Effector memory CD8-positive, alpha-beta T cell (primary cell): Measurements from ENCODE around the gene TMEM140.

Experiments
- ATAC-seq: fragments of 150-1000 bp; cut with Tn5 transposase; replicated peaks from 2 replicates; pipeline ENCODE4 v1.10.0; 2021; ENCODE audit warnings: mild to moderate bottlenecking, moderate library complexity
- DNase-seq, 3 experiments: peaks; one replicate each; pipeline ENCODE4 v3.0.0; 2021
- H3K27ac Mint-ChIP-seq, 2 donors: one replicate each; pipeline ENCODE4 v1.8.0; 2022; ENCODE audit warnings: mild to moderate bottlenecking in 2 of 2, mixed read lengths in 2 of 2, moderate library complexity in 2 of 2
- H3K27me3 Mint-ChIP-seq, 2 donors: one replicate each; pipeline ENCODE4 v1.8.0; 2022; ENCODE audit warnings: mixed read lengths in 2 of 2
- H3K36me3 Mint-ChIP-seq: one replicate; pipeline ENCODE4 v1.8.0; 2022; ENCODE audit warnings: mild to moderate bottlenecking, moderate library complexity, mixed read lengths; ENCODE audit not compliant: insufficient read depth
- H3K4me1 Mint-ChIP-seq, 2 donors: one replicate each; pipeline ENCODE4 v1.8.0; 2022; ENCODE audit warnings: low read depth in 2 of 2, mixed read lengths in 2 of 2
- H3K4me3 Mint-ChIP-seq, 2 donors: one replicate each; pipeline ENCODE4 v1.8.0; 2022; ENCODE audit warnings: mild to moderate bottlenecking in 2 of 2, mixed read lengths in 2 of 2, moderate library complexity in 2 of 2
- H3K9me3 Mint-ChIP-seq, 2 donors: one replicate each; pipeline ENCODE4 v1.8.0; 2022; ENCODE audit warnings: mixed read lengths in 2 of 2

The TMEM140 gene

DNA sequence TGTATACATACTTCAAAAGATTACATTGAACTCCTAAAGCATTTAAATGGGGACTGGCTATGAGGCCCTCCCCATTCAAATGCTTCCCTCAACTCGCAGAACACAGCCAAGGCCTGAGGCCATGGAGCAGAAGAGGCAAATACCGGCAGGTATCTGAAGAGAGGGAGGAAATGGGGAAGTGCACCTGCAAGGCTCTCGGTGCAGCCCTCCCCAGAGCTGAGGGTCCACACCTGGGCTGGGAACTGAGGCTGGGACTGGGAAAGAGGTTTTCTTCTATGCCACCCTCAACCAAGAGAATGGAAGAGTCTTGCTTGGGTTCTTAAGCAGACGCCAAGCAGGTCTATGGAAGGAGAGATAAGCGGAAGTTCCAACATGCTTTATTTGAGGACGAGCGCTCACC lies 35.6 kb downstream of the TMEM140 start:
- Mint-ChIP-seq H3K9me3 (peaks cover 0 to 4% of the 10 kb centered on the region in 2 donors), H3K36me3 (peaks cover 36% of the 10 kb centered on the region), H3K4me1 (no peaks in the 10 kb centered on the region)

DNA sequence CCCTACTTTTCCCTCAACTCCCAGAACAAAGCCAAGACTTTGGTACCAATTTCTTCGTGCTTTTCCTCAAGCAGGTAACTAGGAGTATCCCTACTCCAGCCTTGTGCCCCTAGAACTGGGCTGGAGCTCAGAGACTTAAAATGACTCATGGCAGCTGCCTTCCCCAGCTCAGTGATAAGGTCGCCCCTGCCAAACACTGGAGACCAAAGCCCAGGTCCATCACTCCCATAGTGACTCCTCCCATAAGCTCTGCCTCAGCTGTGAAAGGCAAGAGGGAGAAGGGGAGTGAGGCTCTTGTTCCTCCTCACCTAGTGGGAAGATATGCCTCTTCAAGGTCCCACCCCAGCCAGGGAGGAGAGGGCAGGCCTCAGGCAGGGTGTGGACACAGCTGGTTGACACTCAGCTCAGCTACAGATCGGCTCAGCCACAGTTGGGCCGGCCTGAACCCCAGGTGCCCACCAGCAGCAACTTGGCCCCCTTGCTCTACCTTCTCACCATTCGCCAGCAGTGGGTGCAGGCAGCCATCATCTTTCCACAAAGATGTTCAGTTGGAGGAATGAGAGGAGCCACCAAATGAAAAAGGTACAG lies 36.5 kb downstream of the TMEM140 start:
- no peak overlapping the region for H3K4me3 Mint-ChIP-seq
- no peaks in the 10 kb centered on the region for H3K4me1 Mint-ChIP-seq
- peaks cover 41% of the 10 kb centered on the region for H3K36me3 Mint-ChIP-seq
- DNase-seq, result no peak
- no peak overlapping the region for H3K27ac Mint-ChIP-seq
- peaks cover 0 to 4% of the 10 kb centered on the region in 2 donors for H3K9me3 Mint-ChIP-seq
- no peak for ATAC-seq
- H3K27me3 Mint-ChIP-seq, result no peaks in the 10 kb centered on the region

More for the DNA sequence above, 35.6 kb downstream of the TMEM140 start:
- Mint-ChIP-seq H3K27me3 (no peaks in the 10 kb centered on the region), H3K4me3 (no peak overlapping the region), H3K27ac (no peak overlapping the region)
- no peak for DNase-seq
- ATAC-seq, result no peak

DNA sequence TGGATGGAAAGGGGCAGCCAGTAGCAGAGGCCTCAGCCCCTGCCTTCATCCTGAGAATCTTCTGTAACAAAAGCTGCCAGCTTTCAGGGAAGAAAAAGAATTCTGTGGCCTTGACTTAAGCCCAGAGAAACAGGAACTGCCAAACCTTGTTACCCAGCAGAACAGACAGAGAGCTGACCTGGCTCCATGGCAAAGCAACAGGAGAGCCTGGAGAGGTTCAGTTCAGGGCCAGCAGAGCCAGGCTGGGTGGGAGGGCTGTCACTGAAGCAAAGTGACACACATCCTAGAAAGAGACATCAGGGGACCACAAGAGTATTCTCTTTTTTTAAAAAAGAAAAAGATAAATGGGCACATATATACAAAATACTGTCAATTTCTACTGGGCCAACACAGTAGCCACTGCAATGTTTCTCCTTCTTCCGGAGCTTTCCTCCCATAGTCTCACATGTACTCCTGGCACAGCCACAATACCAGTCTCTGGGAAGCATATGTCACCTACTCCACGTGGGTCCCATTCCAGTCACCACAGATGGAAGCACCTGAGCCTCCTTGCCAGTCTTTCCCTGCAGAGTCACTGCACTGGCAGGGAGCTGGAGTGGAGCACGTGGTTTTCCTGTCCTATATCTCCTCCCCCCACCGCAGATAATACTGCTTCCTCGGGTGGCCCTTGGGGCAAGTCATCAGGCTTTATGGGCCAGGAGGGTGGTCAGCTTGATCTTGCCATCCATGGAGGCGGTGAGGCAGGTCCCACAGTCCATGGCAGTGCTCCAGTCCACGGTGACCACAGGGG lies 37.8 kb downstream of the TMEM140 start:
- peaks cover 0 to 4% of the 10 kb centered on the region in 2 donors for H3K9me3 Mint-ChIP-seq
- H3K36me3 Mint-ChIP-seq, result peaks cover 54% of the 10 kb centered on the region
- H3K27me3 Mint-ChIP-seq, result no peaks in the 10 kb centered on the region
- H3K4me3 Mint-ChIP-seq, result no peak overlapping the region
- DNase-seq, result no peak
- ATAC-seq, result no peak
- no peaks in the 10 kb centered on the region for H3K4me1 Mint-ChIP-seq
- H3K27ac Mint-ChIP-seq, result peak overlapping the region; percentile 35 to 60

DNA sequence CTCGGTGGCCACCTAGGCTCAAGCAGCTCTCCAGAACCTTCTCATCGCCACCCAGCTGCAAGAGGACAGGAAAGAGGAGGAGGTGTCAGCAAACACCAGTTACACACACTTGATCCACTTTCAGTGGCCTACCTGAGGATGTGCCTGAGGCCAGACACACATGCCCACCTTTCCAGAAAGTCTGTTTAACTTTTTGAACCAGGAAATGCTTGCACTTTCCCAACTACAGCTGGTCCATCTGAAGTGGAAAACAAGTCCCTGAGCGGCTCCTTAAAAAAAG lies 38.3 kb downstream of the TMEM140 start:
- DNase-seq, result no peak
- Mint-ChIP-seq H3K36me3 (peaks cover 55% of the 10 kb centered on the region), H3K27ac (peak overlapping the region in 1 of 2 donors; percentile 35), H3K4me3 (no peak overlapping the region), H3K4me1 (no peaks in the 10 kb centered on the region), H3K9me3 (peaks cover 0 to 4% of the 10 kb centered on the region in 2 donors), H3K27me3 (no peaks in the 10 kb centered on the region)
- ATAC-seq, result no peak

DNA sequence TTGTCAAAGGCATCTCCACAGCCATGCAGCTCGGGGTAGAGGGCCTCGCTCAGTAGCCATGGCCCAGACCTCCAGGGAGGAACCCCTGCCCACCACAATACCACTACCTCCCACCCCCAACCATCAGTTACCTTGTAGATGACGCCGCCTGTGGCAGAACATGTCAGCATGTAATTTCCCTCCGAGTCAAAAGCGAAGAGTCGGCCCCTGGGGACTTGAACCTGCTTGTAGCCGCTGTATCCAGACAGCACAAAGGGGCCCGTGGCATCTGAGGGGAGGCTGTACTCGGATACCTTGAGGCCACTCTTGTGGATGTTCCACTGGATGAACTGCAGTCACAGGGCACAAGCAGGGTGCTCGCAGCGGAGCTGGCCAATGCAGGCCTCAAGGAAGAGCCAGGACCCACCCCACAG lies 39.0 kb downstream of the TMEM140 start:
- no peak overlapping the region for H3K4me3 Mint-ChIP-seq
- no peaks in the 10 kb centered on the region for H3K27me3 Mint-ChIP-seq
- no peak for ATAC-seq
- DNase-seq, result no peak
- no peak overlapping the region for H3K27ac Mint-ChIP-seq
- peaks cover 0 to 4% of the 10 kb centered on the region in 2 donors for H3K9me3 Mint-ChIP-seq
- H3K4me1 Mint-ChIP-seq, result no peaks in the 10 kb centered on the region
- H3K36me3 Mint-ChIP-seq, result peaks cover 57% of the 10 kb centered on the region

DNA sequence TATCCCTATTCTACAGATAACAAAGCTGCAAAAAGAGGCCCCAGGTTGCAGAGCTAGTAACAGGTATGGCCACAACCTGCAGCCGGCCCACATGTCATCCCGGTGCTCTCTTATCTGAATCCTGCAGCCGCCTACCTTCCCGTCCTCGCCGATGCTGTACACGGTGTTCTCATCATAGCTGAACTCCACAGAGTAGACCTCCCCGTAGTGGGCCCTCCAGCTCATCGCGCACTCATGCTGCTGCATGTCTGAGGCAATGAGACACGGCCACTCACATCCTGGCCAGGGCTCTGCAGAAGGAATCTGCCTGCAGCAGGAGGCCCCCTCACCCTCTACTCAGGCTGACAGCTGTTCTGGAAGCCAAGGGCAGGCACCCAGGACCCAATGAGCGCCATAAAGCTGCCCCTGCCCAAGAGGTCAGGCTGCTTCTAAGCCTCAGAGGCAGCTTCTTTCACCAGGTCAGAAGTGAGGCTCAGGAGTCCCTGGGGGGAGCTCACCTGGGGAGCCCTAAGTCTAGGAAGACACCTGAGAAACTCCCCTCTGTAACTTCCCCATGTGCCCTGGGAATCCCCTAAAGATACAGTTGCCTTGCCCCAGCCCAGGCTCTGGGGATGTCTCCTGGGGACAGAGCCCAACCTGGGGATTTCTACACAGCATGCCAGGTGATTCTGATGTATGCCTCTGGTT lies 40.6 kb downstream of the TMEM140 start:
- H3K27me3 Mint-ChIP-seq, result no peaks in the 10 kb centered on the region
- peak overlapping the region in 1 of 2 donors; percentile 70 for H3K27ac Mint-ChIP-seq
- no peak overlapping the region for H3K4me3 Mint-ChIP-seq
- H3K9me3 Mint-ChIP-seq, result no peaks in the 10 kb centered on the region
- no peak for ATAC-seq
- no peaks in the 10 kb centered on the region for H3K4me1 Mint-ChIP-seq
- no peak for DNase-seq
- H3K36me3 Mint-ChIP-seq, result peaks cover 56% of the 10 kb centered on the region

DNA sequence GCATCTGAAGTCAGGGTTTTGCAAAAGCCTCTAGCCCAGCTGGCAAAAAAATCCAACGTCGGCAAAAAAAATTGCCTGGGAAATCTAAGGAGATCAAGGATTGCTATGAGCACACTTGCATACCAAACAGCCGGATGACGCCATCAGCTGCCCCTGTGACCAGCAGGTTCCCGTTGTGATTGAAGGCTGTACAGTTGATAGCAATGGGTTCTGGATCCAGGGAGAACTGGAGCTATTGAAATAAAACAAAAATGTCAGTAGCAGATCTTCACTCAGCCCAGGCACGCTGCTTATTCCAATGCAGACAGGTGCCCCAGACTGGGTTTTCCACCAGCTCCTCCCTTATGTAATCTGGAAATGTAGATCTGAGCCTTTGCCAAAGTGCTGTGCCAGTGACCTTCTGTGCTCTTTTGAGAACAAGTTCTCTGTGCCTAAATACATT lies 41.4 kb downstream of the TMEM140 start:
- ATAC-seq, result no peak
- no peak for DNase-seq
- Mint-ChIP-seq H3K9me3 (no peaks in the 10 kb centered on the region), H3K36me3 (peaks cover 59% of the 10 kb centered on the region), H3K4me1 (no peaks in the 10 kb centered on the region), H3K27me3 (no peaks in the 10 kb centered on the region), H3K4me3 (no peak overlapping the region), H3K27ac (peak overlapping the region in 1 of 2 donors; percentile 42)

DNA sequence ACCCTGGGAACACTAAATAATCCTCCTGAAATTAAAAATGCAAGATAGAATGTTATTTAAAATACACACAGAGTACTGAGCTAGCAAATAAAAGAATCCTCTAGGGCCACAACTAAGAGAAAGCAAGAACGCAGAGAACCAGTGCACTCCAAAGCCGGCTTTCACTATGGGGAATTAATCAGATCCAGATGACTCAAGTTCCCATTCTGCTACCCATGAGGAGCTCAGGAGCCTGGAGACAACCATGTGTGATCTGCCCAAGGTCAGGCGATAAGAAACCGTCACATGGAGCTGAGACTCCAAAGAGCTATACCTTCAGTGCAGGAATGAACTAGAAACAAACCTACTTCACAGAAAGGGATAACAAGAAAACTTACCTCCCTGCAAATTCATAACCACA lies 42.1 kb downstream of the TMEM140 start:
- ATAC-seq, result no peak
- peaks cover 62% of the 10 kb centered on the region for H3K36me3 Mint-ChIP-seq
- peak overlapping the region in 1 of 2 donors; percentile 42 for H3K27ac Mint-ChIP-seq
- DNase-seq, result no peak
- no peaks in the 10 kb centered on the region for H3K27me3 Mint-ChIP-seq
- H3K9me3 Mint-ChIP-seq, result no peaks in the 10 kb centered on the region
- H3K4me3 Mint-ChIP-seq, result no peak overlapping the region
- no peaks in the 10 kb centered on the region for H3K4me1 Mint-ChIP-seq

DNA sequence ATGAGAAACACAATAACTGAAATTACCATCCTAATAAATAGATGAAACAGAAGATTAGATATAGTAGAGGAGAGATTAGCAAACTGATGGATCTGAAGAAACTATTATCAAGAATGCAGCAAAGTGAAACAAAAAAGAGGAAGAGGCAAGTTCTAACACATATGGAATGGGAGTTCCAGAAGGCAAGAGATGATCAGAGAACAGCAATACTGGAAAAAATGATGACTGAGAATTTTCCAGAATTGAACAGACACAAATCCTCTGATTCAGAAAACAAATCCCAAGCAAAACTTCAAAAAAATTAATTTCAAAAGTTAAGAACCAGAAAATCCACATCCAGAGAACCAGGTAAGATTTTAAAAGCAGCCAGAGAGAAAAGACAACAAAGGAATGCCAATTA lies 42.8 kb downstream of the TMEM140 start:
- H3K27ac Mint-ChIP-seq, result no peak overlapping the region
- peaks cover 61% of the 10 kb centered on the region for H3K36me3 Mint-ChIP-seq
- H3K9me3 Mint-ChIP-seq, result no peaks in the 10 kb centered on the region

DNA sequence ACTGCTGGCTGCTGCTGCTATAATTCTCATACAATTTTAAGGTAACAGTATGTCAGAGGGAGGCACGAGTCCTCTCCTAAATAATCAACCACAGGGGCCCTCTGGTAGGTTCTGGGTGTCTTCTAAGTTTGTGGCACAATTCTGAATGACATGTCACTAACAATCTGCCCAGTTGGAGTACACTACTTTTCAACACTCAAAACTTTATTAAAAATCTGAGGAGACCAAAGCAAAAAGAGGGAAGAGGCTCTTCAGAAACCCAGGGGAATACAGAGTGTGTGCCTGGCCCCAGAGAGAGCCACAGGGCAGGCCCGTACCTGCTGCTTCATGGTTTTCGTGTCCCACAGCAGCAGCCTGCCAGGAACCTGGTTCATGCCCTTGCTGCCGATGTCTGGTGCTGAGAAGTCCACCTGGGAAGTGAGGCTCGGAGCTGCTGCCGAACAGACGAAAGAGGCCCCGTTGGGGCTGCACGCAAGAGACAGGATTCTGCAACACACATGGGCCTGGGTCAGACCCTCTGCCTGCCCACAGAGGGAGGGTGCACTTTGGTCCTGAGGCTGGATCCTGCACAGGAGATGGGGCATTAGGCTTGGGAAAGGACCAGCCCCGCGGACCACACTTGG lies 45.2 kb downstream of the TMEM140 start:
- Mint-ChIP-seq H3K36me3 (peaks cover 58% of the 10 kb centered on the region), H3K4me1 (no peaks in the 10 kb centered on the region), H3K9me3 (no peaks in the 10 kb centered on the region), H3K27me3 (no peaks in the 10 kb centered on the region), H3K4me3 (no peak overlapping the region), H3K27ac (peak overlapping the region; percentile 33 to 51)
- DNase-seq (no peak), ATAC-seq (no peak)

More for the DNA sequence above, 42.8 kb downstream of the TMEM140 start:
- no peaks in the 10 kb centered on the region for H3K27me3 Mint-ChIP-seq
- H3K4me3 Mint-ChIP-seq, result no peak overlapping the region
- no peak for ATAC-seq
- no peaks in the 10 kb centered on the region for H3K4me1 Mint-ChIP-seq
- no peak for DNase-seq

DNA sequence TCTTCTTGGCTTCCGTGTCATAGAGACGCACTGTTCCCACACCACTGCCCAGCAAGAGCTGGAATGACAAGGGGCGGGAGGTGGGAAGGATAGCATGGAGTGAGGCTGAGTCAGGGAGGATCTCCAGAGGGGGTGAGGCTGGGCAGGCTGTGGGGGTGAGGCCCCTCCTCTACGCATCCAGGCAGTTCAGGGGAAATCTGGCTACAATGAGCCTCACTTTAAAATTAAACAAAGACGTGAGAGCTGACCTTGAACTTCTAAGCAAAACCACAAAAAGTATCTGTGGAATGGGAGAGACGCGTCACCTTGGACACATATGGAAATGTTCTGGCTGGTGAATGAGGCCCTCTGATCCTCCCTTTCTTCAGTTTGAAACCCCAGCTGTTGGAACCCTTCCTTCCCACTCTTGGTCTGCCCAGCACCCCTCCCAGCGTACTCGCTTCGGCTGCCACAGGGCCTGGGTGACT lies 45.8 kb downstream of the TMEM140 start:
- Mint-ChIP-seq H3K27ac (peak overlapping the region in 1 of 2 donors; percentile 30), H3K4me3 (no peak overlapping the region), H3K27me3 (no peaks in the 10 kb centered on the region), H3K36me3 (peaks cover 52% of the 10 kb centered on the region), H3K4me1 (no peaks in the 10 kb centered on the region), H3K9me3 (no peaks in the 10 kb centered on the region)
- no peak for ATAC-seq
- no peak for DNase-seq

DNA sequence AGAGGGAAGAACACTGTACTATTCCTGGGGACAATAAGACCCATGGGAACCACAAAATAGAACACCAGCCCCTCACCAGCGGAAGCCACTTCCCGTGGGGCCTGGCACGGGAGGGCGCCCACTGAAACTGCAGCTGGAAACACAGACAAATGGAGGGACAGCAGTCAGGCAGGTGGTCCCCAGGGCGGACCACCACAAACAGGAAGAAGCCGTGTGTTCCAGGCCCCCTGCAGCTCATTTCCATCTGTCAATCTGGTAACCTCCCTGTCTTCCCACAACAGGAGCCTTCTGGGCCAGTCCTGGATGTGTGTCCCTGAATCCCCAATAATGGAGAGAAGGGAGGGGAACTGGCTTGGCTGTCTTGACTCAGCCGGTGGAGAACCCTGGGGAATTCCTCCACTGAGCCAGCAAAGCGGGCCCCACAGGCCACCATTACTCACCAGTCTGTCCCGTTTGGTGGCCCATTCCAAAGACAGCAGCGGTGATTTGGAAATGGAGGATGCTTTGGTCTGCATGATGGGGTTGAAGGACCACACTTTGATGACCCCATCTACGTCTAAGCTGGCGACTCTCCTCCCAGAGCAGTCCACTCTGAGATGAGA lies 46.7 kb downstream of the TMEM140 start:
- Mint-ChIP-seq H3K27me3 (no peaks in the 10 kb centered on the region), H3K4me3 (no peak overlapping the region), H3K27ac (peak overlapping the region in 1 of 2 donors; percentile 30), H3K36me3 (peaks cover 54% of the 10 kb centered on the region), H3K4me1 (peaks cover 0 to 2% of the 10 kb centered on the region in 2 donors), H3K9me3 (no peaks in the 10 kb centered on the region)
- ATAC-seq (no peak), DNase-seq (no peak)

DNA sequence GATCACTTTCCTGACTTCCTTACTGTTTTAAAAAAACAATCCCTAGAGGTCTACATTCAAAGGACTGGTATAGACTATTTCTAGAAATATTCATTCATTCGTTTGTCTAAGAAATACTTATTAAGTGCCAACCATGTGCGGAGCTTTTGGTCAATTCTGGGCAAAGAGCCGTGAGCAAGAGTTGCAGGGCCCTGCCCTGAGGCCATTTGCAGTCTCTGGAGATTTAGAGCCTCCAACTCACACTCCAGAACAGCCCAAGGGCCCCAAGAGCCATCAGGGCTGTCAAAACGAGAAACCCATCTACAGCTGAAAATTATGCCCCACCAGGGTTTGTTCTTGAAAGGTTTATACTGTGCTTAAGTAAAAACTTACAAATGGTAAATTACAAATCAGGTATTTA lies 47.3 kb downstream of the TMEM140 start:
- no peak for ATAC-seq
- peaks cover 48% of the 10 kb centered on the region for H3K36me3 Mint-ChIP-seq
- H3K27ac Mint-ChIP-seq, result no peak overlapping the region
- H3K9me3 Mint-ChIP-seq, result no peaks in the 10 kb centered on the region
- no peaks in the 10 kb centered on the region for H3K27me3 Mint-ChIP-seq
- no peak overlapping the region for H3K4me3 Mint-ChIP-seq
- H3K4me1 Mint-ChIP-seq, result peaks cover 0 to 2% of the 10 kb centered on the region in 2 donors
- no peak for DNase-seq
